ENCODE data around the gene FRYL. TPM values are rescaled to one million over a fixed set of nuclear protein-coding genes. Genes with fewer than 3 reads are reported as not detected.

FRYL gene
- total RNA-seq, 1 experiment from 2014 or later: 47.7 TPM

DNA sequence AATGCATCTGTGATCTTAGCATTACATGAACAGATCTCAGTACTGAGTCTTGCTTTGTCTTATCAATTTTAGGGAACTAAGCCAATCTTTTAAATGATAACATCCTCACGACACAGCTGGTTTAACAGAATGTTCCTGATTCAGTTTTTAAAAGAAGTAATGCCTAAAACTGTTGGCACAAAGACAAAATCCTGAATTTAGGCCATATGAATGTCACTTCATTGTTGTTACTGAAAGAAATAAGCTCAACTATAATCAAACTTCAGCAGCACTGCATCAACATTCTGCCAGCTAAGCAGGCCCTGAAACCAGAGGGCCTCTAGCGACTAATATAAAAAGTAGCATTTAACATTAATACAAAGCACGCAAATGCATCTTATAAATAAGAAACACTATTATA is 130.6 kb downstream of the FRYL start:
- CTCF ChIA-PET: no interaction called here
- POLR2A ChIA-PET: no interaction called here
- H3K36me3 ChIP-seq (ENCODE audit: control insufficient read depth in 1 of 2, insufficient read depth in 2 of 2, low read length in 2 of 2): no peaks in the 10 kb centered on the region
- H3K27ac ChIP-seq (ENCODE audit: low read depth, low read length): no peak overlapping the region
- peaks cover 7% of the 10 kb centered on the region; the same call in 1 of the 2 replicates for H3K79me2 ChIP-seq (ENCODE audit: insufficient read depth, low read length)
- no TSS peak for BruUV-seq (replicated peaks)
- intact Hi-C loops (cut with micrococcal nuclease): no loop called here
- ATAC-seq (no peak), DNase-seq (ENCODE audit: low read depth, low spot score) (no peak)
- RAD21 ChIA-PET (ENCODE audit: low non-redundant PET in 1 of 2, low total read pairs in 2 of 2, uncharacterized antibody in 2 of 2, unreplicated experiment in 2 of 2): no interaction called here
- no peak overlapping the region for H3K4me2 ChIP-seq (ENCODE audit: low read length)
- no peaks in the 10 kb centered on the region for H3K27me3 ChIP-seq (ENCODE audit: insufficient read depth, low read length)
- 0 out of 4 replicates have a peak, but pooled peaks cover 0 to 3% of the 10 kb centered on the region in 2 experiments for H3K4me1 ChIP-seq (ENCODE audit: control insufficient read depth in 1 of 2, insufficient read depth in 2 of 2, low read length in 2 of 2)
- no peaks in the 10 kb centered on the region for H4K20me1 ChIP-seq (ENCODE audit: insufficient read depth)
- H3K9me3 ChIP-seq (ENCODE audit: control insufficient read depth in 1 of 2, insufficient read depth in 1 of 2, low read depth in 1 of 2, low read length in 2 of 2): no peaks in the 10 kb centered on the region
- H2AFZ ChIP-seq (ENCODE audit: low read depth, low read length, poor library complexity, severe bottlenecking): no peak overlapping the region
- no peak overlapping the region for H3K9ac ChIP-seq (ENCODE audit: low read length)
- TF ChIP-seq POLR2A (IDR thresholded peaks at IDR 0.05; ENCODE audit: borderline replicate concordance, extremely low read depth, insufficient read depth, insufficient read length) (no peak), JUND (IDR thresholded peaks at IDR 0.05) (no peak), ZBTB33 (IDR thresholded peaks at IDR 0.05; ENCODE audit: extremely low read depth, insufficient replicate concordance, low read length) (no peak), YY1 (IDR thresholded peaks at IDR 0.05; ENCODE audit: extremely low read depth, insufficient replicate concordance, low read depth, low read length) (no peak), SP1 (IDR thresholded peaks at IDR 0.05; ENCODE audit: low read depth) (no peak), ATF3 (IDR thresholded peaks at IDR 0.05) (no peak), CEBPB (IDR thresholded peaks at IDR 0.05; ENCODE audit: low read depth) (no peak), TCF7L2 (IDR thresholded peaks at IDR 0.05; ENCODE audit: borderline replicate concordance, extremely low read depth, insufficient read depth, insufficient read length) (no peak), EZH2 (IDR thresholded peaks at IDR 0.05) (no peak), EZH2phosphoT487 (IDR thresholded peaks at IDR 0.05; ENCODE audit: borderline replicate concordance) (no peak), ZNF274 (IDR thresholded peaks at IDR 0.05; ENCODE audit: low read depth, low read length) (no peak)
- TF ChIP-seq, protein P1, sequence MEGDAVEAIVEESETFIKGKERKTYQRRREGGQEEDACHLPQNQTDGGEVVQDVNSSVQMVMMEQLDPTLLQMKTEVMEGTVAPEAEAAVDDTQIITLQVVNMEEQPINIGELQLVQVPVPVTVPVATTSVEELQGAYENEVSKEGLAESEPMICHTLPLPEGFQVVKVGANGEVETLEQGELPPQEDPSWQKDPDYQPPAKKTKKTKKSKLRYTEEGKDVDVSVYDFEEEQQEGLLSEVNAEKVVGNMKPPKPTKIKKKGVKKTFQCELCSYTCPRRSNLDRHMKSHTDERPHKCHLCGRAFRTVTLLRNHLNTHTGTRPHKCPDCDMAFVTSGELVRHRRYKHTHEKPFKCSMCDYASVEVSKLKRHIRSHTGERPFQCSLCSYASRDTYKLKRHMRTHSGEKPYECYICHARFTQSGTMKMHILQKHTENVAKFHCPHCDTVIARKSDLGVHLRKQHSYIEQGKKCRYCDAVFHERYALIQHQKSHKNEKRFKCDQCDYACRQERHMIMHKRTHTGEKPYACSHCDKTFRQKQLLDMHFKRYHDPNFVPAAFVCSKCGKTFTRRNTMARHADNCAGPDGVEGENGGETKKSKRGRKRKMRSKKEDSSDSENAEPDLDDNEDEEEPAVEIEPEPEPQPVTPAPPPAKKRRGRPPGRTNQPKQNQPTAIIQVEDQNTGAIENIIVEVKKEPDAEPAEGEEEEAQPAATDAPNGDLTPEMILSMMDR (IDR thresholded peaks at IDR 0.05 in 2 of 3, conservative IDR thresholded peaks at IDR 0.05 in 1 of 3; ENCODE audit: borderline replicate concordance in 1 of 3, insufficient read depth in 1 of 3, low read depth in 2 of 3, low read length in 2 of 3): no peak
- TF ChIP-seq, protein P2, sequence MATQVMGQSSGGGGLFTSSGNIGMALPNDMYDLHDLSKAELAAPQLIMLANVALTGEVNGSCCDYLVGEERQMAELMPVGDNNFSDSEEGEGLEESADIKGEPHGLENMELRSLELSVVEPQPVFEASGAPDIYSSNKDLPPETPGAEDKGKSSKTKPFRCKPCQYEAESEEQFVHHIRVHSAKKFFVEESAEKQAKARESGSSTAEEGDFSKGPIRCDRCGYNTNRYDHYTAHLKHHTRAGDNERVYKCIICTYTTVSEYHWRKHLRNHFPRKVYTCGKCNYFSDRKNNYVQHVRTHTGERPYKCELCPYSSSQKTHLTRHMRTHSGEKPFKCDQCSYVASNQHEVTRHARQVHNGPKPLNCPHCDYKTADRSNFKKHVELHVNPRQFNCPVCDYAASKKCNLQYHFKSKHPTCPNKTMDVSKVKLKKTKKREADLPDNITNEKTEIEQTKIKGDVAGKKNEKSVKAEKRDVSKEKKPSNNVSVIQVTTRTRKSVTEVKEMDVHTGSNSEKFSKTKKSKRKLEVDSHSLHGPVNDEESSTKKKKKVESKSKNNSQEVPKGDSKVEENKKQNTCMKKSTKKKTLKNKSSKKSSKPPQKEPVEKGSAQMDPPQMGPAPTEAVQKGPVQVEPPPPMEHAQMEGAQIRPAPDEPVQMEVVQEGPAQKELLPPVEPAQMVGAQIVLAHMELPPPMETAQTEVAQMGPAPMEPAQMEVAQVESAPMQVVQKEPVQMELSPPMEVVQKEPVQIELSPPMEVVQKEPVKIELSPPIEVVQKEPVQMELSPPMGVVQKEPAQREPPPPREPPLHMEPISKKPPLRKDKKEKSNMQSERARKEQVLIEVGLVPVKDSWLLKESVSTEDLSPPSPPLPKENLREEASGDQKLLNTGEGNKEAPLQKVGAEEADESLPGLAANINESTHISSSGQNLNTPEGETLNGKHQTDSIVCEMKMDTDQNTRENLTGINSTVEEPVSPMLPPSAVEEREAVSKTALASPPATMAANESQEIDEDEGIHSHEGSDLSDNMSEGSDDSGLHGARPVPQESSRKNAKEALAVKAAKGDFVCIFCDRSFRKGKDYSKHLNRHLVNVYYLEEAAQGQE (IDR thresholded peaks at IDR 0.05; ENCODE audit: low read depth): no peak
- no peak overlapping the region for H3K4me3 ChIP-seq (replicated peaks in 1 of 2; ENCODE audit: low read depth in 1 of 2, low read length in 2 of 2)
- H3K9me2 ChIP-seq (ENCODE audit: insufficient read depth): no peaks in the 10 kb centered on the region

Data from HCT116 (cell line).